Astrocyte (in vitro differentiated cells and primary cell): ENCODE results near the gene ZMIZ1. TPM values are rescaled to one million over a fixed set of nuclear protein-coding genes. Genes with fewer than 3 reads are reported as not detected.

Experiments
- DNase-seq: peaks from one replicate; pipeline ENCODE4 v3.0.0-alpha.2; 2010; ENCODE audit warnings: low read depth
- FAIRE-seq: peaks from 2 replicates; lab custom pipeline; 2011; peaks lifted over from hg19 to GRCh38; lab: Jason Lieb, UNC
- H2AFZ ChIP-seq: 2 replicates; pipeline ENCODE4 v1.6.0; 2012; ENCODE audit warnings: low read depth, low read length, inconsistent platforms
- H3K27ac ChIP-seq: 2 replicates; pipeline ENCODE4 v1.5.1; 2011; ENCODE audit warnings: low read depth, low read length, inconsistent platforms
- H3K27me3 ChIP-seq: 2 replicates; pipeline ENCODE4 v1.6.0; 2011; ENCODE audit warnings: low read length, inconsistent platforms; ENCODE audit not compliant: insufficient read depth
- H3K36me3 ChIP-seq: 2 replicates; pipeline ENCODE4 v1.5.1; 2011; ENCODE audit warnings: low read length, inconsistent platforms; ENCODE audit not compliant: insufficient read depth
- H3K4me1 ChIP-seq: 2 replicates; pipeline ENCODE4 v1.5.1; 2011; ENCODE audit warnings: low read length, inconsistent platforms; ENCODE audit not compliant: insufficient read depth
- H3K4me2 ChIP-seq: 2 replicates; pipeline ENCODE4 v1.6.0; 2012; ENCODE audit warnings: low read length, inconsistent platforms
- H3K4me3 ChIP-seq: 2 replicates; pipeline ENCODE4 v1.5.1; 2011; ENCODE audit warnings: low read depth, mild to moderate bottlenecking, low read length, inconsistent platforms; ENCODE audit not compliant: insufficient read depth
- H3K79me2 ChIP-seq: 2 replicates; pipeline ENCODE4 v1.6.0; 2012; ENCODE audit warnings: mild to moderate bottlenecking, low read length, inconsistent platforms; ENCODE audit not compliant: insufficient read depth
- H3K9ac ChIP-seq: 2 replicates; pipeline ENCODE4 v1.6.0; 2012; ENCODE audit warnings: mild to moderate bottlenecking, low read length, inconsistent platforms
- H3K9me3 ChIP-seq: 2 replicates; pipeline ENCODE4 v1.5.1; 2012; ENCODE audit warnings: low read depth, mild to moderate bottlenecking, low read length, inconsistent platforms; ENCODE audit not compliant: insufficient read depth
- H4K20me1 ChIP-seq: 2 replicates; pipeline ENCODE4 v1.6.0; 2012; ENCODE audit warnings: low read length, inconsistent platforms; ENCODE audit not compliant: insufficient read depth
- H3K27ac Mint-ChIP-seq: one replicate; pipeline ENCODE4 v1.8.0; 2021; ENCODE audit warnings: mild to moderate bottlenecking, mixed read lengths; ENCODE audit not compliant: unreplicated experiment
- H3K27me3 Mint-ChIP-seq: one replicate; pipeline ENCODE4 v1.8.0; 2021; ENCODE audit warnings: low read depth, mixed read lengths; ENCODE audit not compliant: unreplicated experiment
- H3K36me3 Mint-ChIP-seq: one replicate; pipeline ENCODE4 v1.8.0; 2021; ENCODE audit warnings: low read depth, mixed read lengths; ENCODE audit not compliant: unreplicated experiment
- H3K4me1 Mint-ChIP-seq: one replicate; pipeline ENCODE4 v1.8.0; 2021; ENCODE audit warnings: low read depth, mixed read lengths; ENCODE audit not compliant: unreplicated experiment
- H3K4me3 Mint-ChIP-seq: one replicate; pipeline ENCODE4 v1.8.0; 2021; ENCODE audit warnings: mild to moderate bottlenecking, moderate library complexity, mixed read lengths; ENCODE audit not compliant: unreplicated experiment
- H3K9me3 Mint-ChIP-seq: one replicate; pipeline ENCODE4 v1.8.0; 2021; ENCODE audit warnings: mild to moderate bottlenecking, mixed read lengths; ENCODE audit not compliant: unreplicated experiment
- CTCF ChIP-seq: IDR thresholded peaks from 2 replicates; pipeline ENCODE4 v1.5.1; 2011; ENCODE audit warnings: low read depth, mild to moderate bottlenecking, inconsistent platforms, low read length, moderate library complexity; ENCODE audit not compliant: insufficient read depth
- EZH2 ChIP-seq: IDR thresholded peaks from 2 replicates; pipeline ENCODE4 v1.6.1; 2012; ENCODE audit warnings: mild to moderate bottlenecking, low read length, inconsistent platforms; ENCODE audit not compliant: insufficient read depth
- total RNA-seq: library from RNA; stranded (reverse); gene quantifications from 2 replicates; pipeline ENCODE4 v1.2.1, GENCODE V29; 2021

Gene ZMIZ1
- total RNA-seq, 1 donor from 2014 or later = 45.5 TPM

- DNase-seq (no peak), FAIRE-seq (no peak)
- H3K4me1 ChIP-seq = no peaks in the 10 kb centered on the region
- peaks cover 4% of the 10 kb centered on the region for H3K36me3 ChIP-seq
- H3K4me2 ChIP-seq = no peak overlapping the region
- no peaks in the 10 kb centered on the region for H3K9me3 ChIP-seq
- H4K20me1 ChIP-seq = peaks cover 100% of the 10 kb centered on the region
- peaks cover 88% of the 10 kb centered on the region for H3K79me2 ChIP-seq
- H3K4me3 ChIP-seq = no peak overlapping the region
- TF ChIP-seq CTCF (no peak), EZH2 (no peak)
- Mint-ChIP-seq H3K36me3 (peaks cover 24% of the 10 kb centered on the region), H3K4me1 (no peaks in the 10 kb centered on the region), H3K4me3 (no peak overlapping the region), H3K27ac (no peak overlapping the region), H3K27me3 (no peaks in the 10 kb centered on the region), H3K9me3 (no peaks in the 10 kb centered on the region)
- no peak overlapping the region for H3K27ac ChIP-seq
- no peak overlapping the region for H3K9ac ChIP-seq
- H3K27me3 ChIP-seq = no peaks in the 10 kb centered on the region
- H2AFZ ChIP-seq = no peak overlapping the region
Observed at GRCh38 chr10:79255007-79255507, 186.3 kb downstream of the ZMIZ1 start.

GRCh38 chr10:79256264-79256806 lies 187.6 kb downstream of the ZMIZ1 start:
- Histone ChIP-seq H3K9me3 (no peaks in the 10 kb centered on the region), H2AFZ (no peak overlapping the region), H3K4me2 (no peak overlapping the region), H3K4me1 (peaks cover 7% of the 10 kb centered on the region), H4K20me1 (peaks cover 100% of the 10 kb centered on the region), H3K36me3 (peaks cover 7% of the 10 kb centered on the region), H3K9ac (no peak overlapping the region), H3K27me3 (no peaks in the 10 kb centered on the region), H3K79me2 (peaks cover 86% of the 10 kb centered on the region), H3K27ac (no peak overlapping the region), H3K4me3 (no peak overlapping the region)
- Mint-ChIP-seq H3K4me3 (no peak overlapping the region), H3K9me3 (no peaks in the 10 kb centered on the region), H3K36me3 (peaks cover 17% of the 10 kb centered on the region), H3K27me3 (no peaks in the 10 kb centered on the region), H3K27ac (no peak overlapping the region), H3K4me1 (peaks cover 6% of the 10 kb centered on the region)
- TF ChIP-seq EZH2 (no peak), CTCF (no peak)
- no peak for DNase-seq
- no peak for FAIRE-seq

- H3K4me1 ChIP-seq = peaks cover 12% of the 10 kb centered on the region
- Mint-ChIP-seq H3K36me3 (peaks cover 31% of the 10 kb centered on the region), H3K4me1 (peaks cover 17% of the 10 kb centered on the region), H3K27ac (peak overlapping the region; percentile 75), H3K9me3 (no peaks in the 10 kb centered on the region), H3K27me3 (no peaks in the 10 kb centered on the region), H3K4me3 (no peak overlapping the region)
- H3K27me3 ChIP-seq = no peaks in the 10 kb centered on the region
- H3K9ac ChIP-seq = no peak overlapping the region
- H3K79me2 ChIP-seq = peaks cover 85% of the 10 kb centered on the region
- FAIRE-seq (no peak), DNase-seq (no peak)
- peaks cover 11% of the 10 kb centered on the region for H3K36me3 ChIP-seq
- H3K27ac ChIP-seq = no peak overlapping the region
- TF ChIP-seq EZH2 = no peak
- no peak for TF ChIP-seq CTCF
- H3K4me2 ChIP-seq = no peak overlapping the region
- H3K9me3 ChIP-seq = no peaks in the 10 kb centered on the region
- H2AFZ ChIP-seq = no peak overlapping the region
- no peak overlapping the region for H3K4me3 ChIP-seq
- H4K20me1 ChIP-seq = peaks cover 100% of the 10 kb centered on the region
Observed at GRCh38 chr10:79258894-79259293, 190.1 kb downstream of the ZMIZ1 start.
